T-helper 1 cell treated with Interleukin-12 subunit alpha and Interleukin-12 subunit beta and Interleukin-4 antibody, amounts not matched to agents 30 μg/mL and 1 μg/mL, for 36 hours (primary cell): Measurements from ENCODE around the gene KIAA0825.
"Not testable (repeated sequence)": the region's sequence is repeated elsewhere in the genome, so short reads cannot be mapped to it uniquely, and the experiment has no call there.

Source experiments
- H3K27ac Mint-ChIP-seq: one replicate; pipeline ENCODE4 v1.8.0; 2021; ENCODE audit warnings: mild to moderate bottlenecking, mixed read lengths
- H3K27me3 Mint-ChIP-seq: one replicate; pipeline ENCODE4 v1.8.0; 2021; ENCODE audit warnings: low read depth, mixed read lengths
- H3K36me3 Mint-ChIP-seq: one replicate; pipeline ENCODE4 v1.8.0; 2021; ENCODE audit warnings: low read depth, mixed read lengths
- H3K4me1 Mint-ChIP-seq: one replicate; pipeline ENCODE4 v1.8.0; 2021; ENCODE audit warnings: low read depth, mixed read lengths
- H3K4me3 Mint-ChIP-seq: one replicate; pipeline ENCODE4 v1.8.0; 2021; ENCODE audit warnings: mild to moderate bottlenecking, moderate library complexity, mixed read lengths
- H3K9me3 Mint-ChIP-seq: one replicate; pipeline ENCODE4 v1.8.0; 2021; ENCODE audit warnings: mixed read lengths

The KIAA0825 gene

DNA sequence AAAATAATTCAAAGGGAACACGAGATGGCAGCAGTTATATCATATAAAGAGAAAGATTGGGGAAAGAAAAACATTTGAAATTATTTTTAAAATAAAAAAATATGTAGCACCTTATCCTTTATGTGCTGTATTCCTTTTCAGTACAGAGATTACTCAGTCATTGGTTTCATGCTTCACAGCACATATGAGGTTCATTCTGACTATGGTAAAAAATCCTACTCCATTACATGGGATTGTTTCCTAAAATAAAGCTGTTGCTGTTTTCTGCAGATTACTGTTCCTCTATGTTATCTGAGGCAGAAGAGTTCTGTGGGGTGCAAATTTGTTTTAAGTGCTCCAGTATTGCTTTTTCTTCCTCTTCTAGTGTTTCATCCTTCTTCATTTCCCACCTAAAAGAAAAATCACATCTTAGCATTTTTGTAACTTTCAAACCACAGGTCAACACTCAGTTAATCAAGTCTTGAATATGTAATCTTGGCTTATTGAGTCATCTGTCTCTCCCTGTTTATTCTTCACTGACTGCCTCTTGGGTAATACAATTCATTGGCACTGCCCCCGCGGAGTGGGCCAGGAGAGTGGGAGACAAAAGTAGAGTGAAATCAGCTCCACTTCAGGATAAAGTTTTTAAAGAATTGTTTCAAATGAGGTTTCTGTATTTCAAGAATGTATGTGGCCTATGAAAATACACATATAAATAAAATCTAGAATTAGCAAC is 464.5 kb downstream of the KIAA0825 start:
- peaks cover 4% of the 10 kb centered on the region for H3K27me3 Mint-ChIP-seq
- no peak overlapping the region for H3K27ac Mint-ChIP-seq
- H3K4me1 Mint-ChIP-seq = no peaks in the 10 kb centered on the region
- no peak overlapping the region for H3K4me3 Mint-ChIP-seq
- no peaks in the 10 kb centered on the region for H3K36me3 Mint-ChIP-seq
- H3K9me3 Mint-ChIP-seq = no peaks in the 10 kb centered on the region

DNA sequence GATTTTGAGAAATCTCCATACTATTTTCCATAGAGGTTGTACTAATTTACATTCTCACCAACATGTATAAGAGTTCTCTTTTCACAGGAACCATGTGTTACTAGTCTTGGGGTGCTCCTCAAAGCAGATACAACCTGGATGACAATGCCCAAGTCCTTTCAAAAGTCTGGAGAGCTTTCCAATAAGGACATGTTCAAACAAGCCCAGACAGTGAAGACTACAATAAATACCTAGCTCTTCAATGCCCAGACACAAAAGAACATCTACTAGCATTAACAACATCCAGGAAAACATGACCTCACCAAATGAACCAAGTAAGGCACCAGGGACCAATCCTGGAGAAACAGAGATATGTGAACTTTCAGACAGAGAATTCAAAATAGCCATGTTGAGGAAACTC is 474.8 kb downstream of the KIAA0825 start:
- not testable (repeated sequence) for H3K36me3 Mint-ChIP-seq, H3K27me3 Mint-ChIP-seq, H3K4me1 Mint-ChIP-seq, H3K4me3 Mint-ChIP-seq, H3K27ac Mint-ChIP-seq
- H3K9me3 Mint-ChIP-seq = peaks cover 12% of the 10 kb centered on the region

DNA sequence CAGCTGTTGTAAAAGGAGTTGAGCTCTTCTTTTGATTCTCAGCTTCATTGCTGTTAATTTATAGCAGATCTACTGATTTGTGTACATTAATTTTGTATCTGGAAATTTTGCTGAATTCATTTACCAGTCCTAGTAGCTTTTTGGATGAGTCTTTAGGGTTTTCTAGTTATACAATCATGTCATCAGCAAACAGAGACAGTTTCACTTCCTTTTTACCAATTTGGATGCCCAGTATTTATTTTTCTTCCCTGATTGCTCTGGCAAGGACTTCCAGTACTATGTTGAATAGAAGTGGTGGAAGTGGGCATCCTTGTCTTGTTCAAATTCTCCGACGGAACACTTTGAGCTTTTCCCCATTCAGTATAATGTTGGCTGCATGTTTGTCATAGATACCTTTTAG is 478.1 kb downstream of the KIAA0825 start:
- H3K4me1 Mint-ChIP-seq = no peaks in the 10 kb centered on the region
- no peak overlapping the region for H3K27ac Mint-ChIP-seq
- no peak overlapping the region for H3K4me3 Mint-ChIP-seq
- H3K27me3 Mint-ChIP-seq = no peaks in the 10 kb centered on the region
- peaks cover 18% of the 10 kb centered on the region for H3K9me3 Mint-ChIP-seq
- no peaks in the 10 kb centered on the region for H3K36me3 Mint-ChIP-seq

DNA sequence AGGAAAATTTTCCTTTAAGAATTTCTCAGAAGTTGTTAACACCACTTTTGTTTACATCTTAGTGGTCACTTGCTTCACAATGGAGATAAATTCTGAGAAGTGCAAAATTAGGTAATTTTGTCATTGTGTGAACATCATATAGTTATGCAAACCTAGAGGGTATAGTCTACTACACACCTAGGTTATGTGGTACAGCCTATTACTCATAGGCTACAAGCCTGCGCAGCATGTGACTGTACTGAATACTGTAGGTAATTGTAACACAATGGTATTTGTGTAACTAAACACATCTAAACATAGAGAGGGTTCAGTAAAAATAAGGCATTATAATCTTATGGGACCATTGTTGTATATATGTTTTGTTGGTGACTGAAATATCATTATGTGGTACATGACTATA is 488.3 kb downstream of the KIAA0825 start:
- no peak overlapping the region for H3K27ac Mint-ChIP-seq
- no peaks in the 10 kb centered on the region for H3K4me1 Mint-ChIP-seq
- peaks cover 3% of the 10 kb centered on the region for H3K27me3 Mint-ChIP-seq
- no peak overlapping the region for H3K4me3 Mint-ChIP-seq
- H3K9me3 Mint-ChIP-seq = no peaks in the 10 kb centered on the region
- no peaks in the 10 kb centered on the region for H3K36me3 Mint-ChIP-seq

- Mint-ChIP-seq H3K27ac (no peak overlapping the region), H3K27me3 (peaks cover 8% of the 10 kb centered on the region), H3K9me3 (no peaks in the 10 kb centered on the region), H3K4me3 (no peak overlapping the region), H3K4me1 (no peaks in the 10 kb centered on the region), H3K36me3 (no peaks in the 10 kb centered on the region)
Measured at GRCh38 chr5:94125107-94125506, 493.3 kb downstream of the KIAA0825 start.

GRCh38 chr5:94116317-94116716 is 502.1 kb downstream of the KIAA0825 start:
- H3K4me3 Mint-ChIP-seq, H3K27ac Mint-ChIP-seq, H3K4me1 Mint-ChIP-seq, H3K36me3 Mint-ChIP-seq: not testable (repeated sequence)
- Mint-ChIP-seq H3K27me3 (peaks cover 13% of the 10 kb centered on the region), H3K9me3 (peaks cover 27% of the 10 kb centered on the region)

- Mint-ChIP-seq H3K4me3 (no peak overlapping the region), H3K36me3 (peaks cover 14% of the 10 kb centered on the region), H3K4me1 (peaks cover 23% of the 10 kb centered on the region), H3K9me3 (peaks cover 27% of the 10 kb centered on the region), H3K27ac (no peak overlapping the region), H3K27me3 (peaks cover 13% of the 10 kb centered on the region)
Measured at GRCh38 chr5:94113087-94113486, 505.3 kb downstream of the KIAA0825 start.

DNA sequence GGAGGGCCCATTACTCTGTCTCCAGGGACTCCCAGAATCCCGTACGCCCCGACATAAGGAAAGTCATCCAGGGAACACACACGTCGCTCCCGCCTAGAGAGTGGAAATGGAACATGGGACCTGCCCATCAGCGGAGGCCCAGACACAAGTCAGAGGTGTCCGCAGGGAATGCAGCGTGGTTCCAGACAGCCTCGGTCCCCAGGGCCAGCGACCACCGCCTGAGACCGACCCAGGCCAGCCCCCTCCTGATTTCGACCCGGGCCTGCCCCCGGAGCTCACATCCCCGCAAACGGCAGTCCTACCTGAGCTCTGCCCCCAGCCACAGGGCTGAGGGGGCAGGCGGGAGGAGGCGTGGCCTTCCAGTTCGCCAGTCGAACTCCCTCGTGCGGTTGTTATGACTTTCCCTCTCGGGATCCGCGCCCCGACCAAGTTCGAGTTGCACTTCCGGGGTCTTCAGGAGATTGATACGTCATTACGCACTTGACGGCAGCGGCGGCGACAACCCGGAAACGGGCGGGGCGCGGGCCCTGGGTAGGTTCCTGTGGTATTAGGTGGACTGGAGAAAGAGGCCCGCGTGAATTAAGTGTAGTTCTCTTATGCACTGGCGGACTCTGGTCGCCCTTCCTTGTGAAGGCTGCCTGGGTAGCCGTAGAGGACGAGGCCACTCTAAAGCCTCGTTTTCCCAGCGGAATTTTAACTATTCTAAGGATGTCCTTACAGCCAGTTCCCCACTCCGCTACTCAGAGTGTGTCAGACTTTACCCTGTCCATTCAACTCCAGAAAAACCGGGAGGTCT is 507.0 kb downstream of the KIAA0825 start:
- peak overlapping the region; percentile 94 for H3K27ac Mint-ChIP-seq
- H3K36me3 Mint-ChIP-seq = peaks cover 24% of the 10 kb centered on the region
- peaks cover 13% of the 10 kb centered on the region for H3K27me3 Mint-ChIP-seq
- H3K9me3 Mint-ChIP-seq = peaks cover 25% of the 10 kb centered on the region
- peaks cover 25% of the 10 kb centered on the region for H3K4me1 Mint-ChIP-seq
- H3K4me3 Mint-ChIP-seq = peak overlapping the region; percentile 91

DNA sequence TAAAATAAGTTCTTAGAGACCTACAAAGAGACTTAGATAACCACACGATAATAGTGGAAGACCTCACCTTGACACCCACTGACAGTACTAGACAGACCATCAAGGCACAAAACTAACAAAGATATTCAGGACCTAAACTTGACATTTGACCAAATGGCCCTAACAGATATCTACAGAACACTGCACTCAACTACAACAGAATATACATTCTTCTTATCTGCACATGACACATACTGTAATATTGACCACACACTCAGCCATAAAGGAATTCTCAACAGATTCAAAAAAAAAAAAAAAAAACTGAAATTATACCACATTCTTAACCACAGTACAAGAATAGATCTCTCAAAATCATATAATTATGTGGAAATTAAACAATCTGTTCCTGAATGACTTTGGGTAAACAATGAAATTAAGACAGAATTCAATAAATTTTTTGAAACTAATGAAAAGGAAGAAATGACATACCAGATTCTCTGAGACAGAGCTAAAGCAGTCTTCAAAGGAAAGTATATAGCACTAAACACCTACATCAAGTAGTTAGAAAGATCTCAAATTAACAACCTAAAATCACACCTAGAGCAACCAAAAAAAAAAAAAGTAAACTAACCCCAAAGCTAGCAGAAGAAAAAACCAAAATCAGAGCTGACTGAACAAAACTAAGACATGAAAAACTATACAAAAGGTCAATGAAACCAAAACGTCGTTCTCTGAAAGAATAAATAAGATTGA is 514.7 kb downstream of the KIAA0825 start:
- H3K27me3 Mint-ChIP-seq = no peaks in the 10 kb centered on the region
- H3K4me3 Mint-ChIP-seq = no peak overlapping the region
- peaks cover 52% of the 10 kb centered on the region for H3K9me3 Mint-ChIP-seq
- H3K27ac Mint-ChIP-seq = no peak overlapping the region
- peaks cover 40% of the 10 kb centered on the region for H3K36me3 Mint-ChIP-seq
- peaks cover 19% of the 10 kb centered on the region for H3K4me1 Mint-ChIP-seq
